Right atrium auricular region (tissue), 2 donors: ENCODE measurements around the gene METAP1D. TPM values are rescaled to one million over a fixed set of nuclear protein-coding genes. Genes with fewer than 3 reads are reported as not detected.

Experiments used
- DNase-seq: peaks from one replicate; pipeline ENCODE4 v3.0.0-alpha.2; 2019; ENCODE audit warnings: low spot score
- H3K27ac ChIP-seq, 2 donors: fragments of 200-600 bp; sonication (generic); 1 replicate in 1 of 2; 2 replicates in 1 of 2; pipeline ENCODE4 v1.5.1; 2016 to 2019
- H3K27me3 ChIP-seq, 2 donors: fragments of 200-600 bp; sonication (generic); one replicate each; pipeline versions ENCODE4 v1.5.1 to v1.6.0; 2017 to 2019
- H3K36me3 ChIP-seq: fragments of 200-600 bp; sonication (generic); one replicate; pipeline ENCODE4 v1.5.1; 2016
- H3K4me1 ChIP-seq, 2 donors: fragments of 200-600 bp; sonication (generic); one replicate each; pipeline versions ENCODE4 v1.5.1 to v1.6.0; 2017 to 2019
- H3K4me3 ChIP-seq, 2 donors: fragments of 200-600 bp; sonication (generic); 1 replicate in 1 of 2; 2 replicates in 1 of 2; pipeline ENCODE4 v1.5.1; 2017 to 2019; ENCODE audit warnings: mild to moderate bottlenecking in 1 of 2, moderate library complexity in 1 of 2
- H3K9me3 ChIP-seq, 2 donors: fragments of 200-600 bp; sonication (generic); one replicate each; pipeline ENCODE4 v1.5.1; 2019
- total RNA-seq, 2 donors: library from RNA; depleted of rRNA; stranded (reverse); fragments of >200 nt; gene quantifications; one replicate each; pipeline ENCODE4 v1.1.0, GENCODE V29; 2016
- TF ChIP-seq, protein P1 (sequence below), 2 donors: fragments of 200-600 bp; sonication (generic); IDR thresholded peaks; one replicate each; pipeline ENCODE4 v1.5.1; 2019; ENCODE audit warnings: antibody characterized with exemption in 2 of 2

Gene METAP1D
- total RNA-seq, 2 donors from 2014 or later: 2.3 to 4.7 TPM

DNA sequence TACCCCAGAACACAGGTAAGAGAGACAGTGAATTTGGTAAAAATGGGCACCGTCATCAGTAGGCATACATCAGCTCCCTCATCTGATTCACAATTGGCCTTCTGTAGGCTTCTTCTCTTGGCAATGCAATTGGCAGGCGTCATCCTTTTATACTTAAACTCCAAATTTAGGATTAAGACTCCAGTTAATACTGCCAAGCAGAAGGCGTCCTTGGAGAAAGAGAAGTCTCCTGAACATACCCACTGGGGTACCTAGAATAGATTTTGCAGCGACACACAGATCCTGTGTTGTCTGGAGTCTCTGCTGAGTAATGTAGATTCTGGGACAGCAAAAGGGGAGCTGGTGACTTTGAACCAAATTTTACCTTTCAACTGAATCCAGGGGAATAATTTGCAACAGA, 592 bp upstream of the METAP1D start:
- Histone ChIP-seq H3K9me3 (no peaks in the 10 kb centered on the region), H3K4me1 (peaks cover 0 to 13% of the 10 kb centered on the region in 2 donors), H3K4me3 (peak overlapping the region; percentile 71 to 79), H3K27me3 (no peaks in the 10 kb centered on the region), H3K36me3 (no peaks in the 10 kb centered on the region), H3K27ac (peak overlapping the region in 1 of 2 donors; percentile 14)
- TF ChIP-seq, protein P1, sequence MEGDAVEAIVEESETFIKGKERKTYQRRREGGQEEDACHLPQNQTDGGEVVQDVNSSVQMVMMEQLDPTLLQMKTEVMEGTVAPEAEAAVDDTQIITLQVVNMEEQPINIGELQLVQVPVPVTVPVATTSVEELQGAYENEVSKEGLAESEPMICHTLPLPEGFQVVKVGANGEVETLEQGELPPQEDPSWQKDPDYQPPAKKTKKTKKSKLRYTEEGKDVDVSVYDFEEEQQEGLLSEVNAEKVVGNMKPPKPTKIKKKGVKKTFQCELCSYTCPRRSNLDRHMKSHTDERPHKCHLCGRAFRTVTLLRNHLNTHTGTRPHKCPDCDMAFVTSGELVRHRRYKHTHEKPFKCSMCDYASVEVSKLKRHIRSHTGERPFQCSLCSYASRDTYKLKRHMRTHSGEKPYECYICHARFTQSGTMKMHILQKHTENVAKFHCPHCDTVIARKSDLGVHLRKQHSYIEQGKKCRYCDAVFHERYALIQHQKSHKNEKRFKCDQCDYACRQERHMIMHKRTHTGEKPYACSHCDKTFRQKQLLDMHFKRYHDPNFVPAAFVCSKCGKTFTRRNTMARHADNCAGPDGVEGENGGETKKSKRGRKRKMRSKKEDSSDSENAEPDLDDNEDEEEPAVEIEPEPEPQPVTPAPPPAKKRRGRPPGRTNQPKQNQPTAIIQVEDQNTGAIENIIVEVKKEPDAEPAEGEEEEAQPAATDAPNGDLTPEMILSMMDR (IDR thresholded peaks at IDR 0.05): no peak
- DNase-seq: no peak

- Histone ChIP-seq H3K27ac (no peak overlapping the region), H3K27me3 (no peaks in the 10 kb centered on the region), H3K36me3 (no peaks in the 10 kb centered on the region), H3K4me1 (peaks cover 0 to 13% of the 10 kb centered on the region in 2 donors), H3K4me3 (no peak overlapping the region), H3K9me3 (no peaks in the 10 kb centered on the region)
- TF ChIP-seq, protein P1 (IDR thresholded peaks at IDR 0.05): no peak
- no peak for DNase-seq
Measured at GRCh38 chr2:172000696-172001361, 1.1 kb downstream of the METAP1D start.

DNA sequence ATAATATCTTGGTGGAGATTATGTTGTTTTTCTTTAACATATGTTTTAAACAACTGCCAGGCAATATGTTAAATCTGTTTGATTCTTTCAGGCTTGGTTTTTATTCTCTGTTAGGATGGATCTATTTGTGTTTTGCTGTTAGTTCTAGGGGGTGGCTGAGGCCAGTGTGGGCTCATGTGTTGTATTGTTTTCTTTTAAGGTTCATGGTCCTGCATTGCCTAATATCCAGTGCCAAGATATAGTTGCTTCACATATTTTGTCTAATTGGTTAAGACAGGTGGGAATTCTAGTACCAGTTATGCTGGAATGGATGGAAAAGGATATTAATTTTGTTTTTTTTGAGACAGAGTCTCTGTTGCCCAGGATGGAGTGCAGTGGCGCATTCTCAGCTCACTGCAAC, 7.6 kb downstream of the METAP1D start:
- TF ChIP-seq, protein P1 (IDR thresholded peaks at IDR 0.05): no peak
- Histone ChIP-seq H3K4me3 (no peak overlapping the region), H3K9me3 (no peaks in the 10 kb centered on the region), H3K27me3 (no peaks in the 10 kb centered on the region), H3K4me1 (no peaks in the 10 kb centered on the region), H3K27ac (no peak overlapping the region), H3K36me3 (no peaks in the 10 kb centered on the region)
- DNase-seq: no peak

DNA sequence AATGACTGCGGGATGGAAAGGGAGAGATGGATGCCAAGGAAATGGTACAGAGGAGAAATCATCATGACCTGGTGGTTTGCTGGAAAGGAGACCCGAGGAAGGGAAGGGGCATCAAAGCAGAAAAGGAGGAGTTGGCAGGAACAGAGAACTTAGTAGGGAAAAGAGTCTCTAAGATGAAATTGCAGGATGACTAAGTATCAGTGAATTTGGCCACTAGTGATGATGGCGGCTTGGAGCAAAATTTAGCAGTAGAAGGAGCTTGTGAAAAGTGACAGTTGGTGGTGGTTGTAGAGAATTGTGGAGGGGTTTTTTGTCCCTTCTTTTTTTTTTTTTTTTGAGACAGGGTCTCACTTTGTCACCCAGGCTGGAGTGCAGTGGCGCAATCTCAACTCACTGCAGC, 10.1 kb downstream of the METAP1D start:
- H3K4me1 ChIP-seq: no peaks in the 10 kb centered on the region
- no peak overlapping the region for H3K27ac ChIP-seq
- DNase-seq: no peak
- H3K4me3 ChIP-seq: no peak overlapping the region
- H3K36me3 ChIP-seq: no peaks in the 10 kb centered on the region
- no peaks in the 10 kb centered on the region for H3K9me3 ChIP-seq
- H3K27me3 ChIP-seq: no peaks in the 10 kb centered on the region
- TF ChIP-seq, protein P1 (IDR thresholded peaks at IDR 0.05): no peak

DNA sequence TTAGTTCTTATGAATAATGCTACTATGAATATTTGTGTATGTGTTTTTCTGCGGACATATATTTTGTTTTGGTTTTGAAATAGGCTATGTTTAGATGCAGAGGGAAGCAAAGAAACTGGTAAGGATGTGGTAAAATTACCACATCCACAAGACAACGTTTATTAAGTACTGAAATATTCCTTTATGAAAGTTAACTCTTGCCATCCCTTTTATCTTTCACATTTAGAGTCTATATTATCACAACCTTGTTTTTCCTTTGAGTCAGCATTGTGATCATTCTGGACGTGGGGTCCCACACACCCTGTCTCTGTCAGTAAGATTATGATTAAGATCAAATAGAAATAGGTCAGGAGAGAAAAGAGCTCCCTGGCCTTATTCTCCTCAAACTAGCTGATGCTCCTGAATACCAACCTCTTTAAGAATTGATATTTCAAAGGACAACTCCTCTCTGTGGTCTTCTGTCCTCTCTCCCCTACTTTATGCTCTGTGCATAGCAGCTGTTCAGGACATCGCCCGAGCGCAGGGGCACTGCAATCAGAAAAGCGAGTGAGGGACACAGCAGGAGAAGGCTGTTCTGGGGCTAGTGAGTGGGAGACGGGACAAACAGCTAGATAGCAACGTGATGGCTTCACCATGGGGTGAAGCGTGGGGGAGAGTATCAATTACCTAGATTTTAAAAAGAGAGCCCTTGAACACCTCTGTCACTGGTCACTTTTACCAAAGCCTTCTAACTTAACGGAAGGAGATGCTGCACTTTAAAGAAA, 12.2 kb downstream of the METAP1D start:
- Histone ChIP-seq H3K27ac (no peak overlapping the region), H3K4me1 (no peaks in the 10 kb centered on the region), H3K9me3 (no peaks in the 10 kb centered on the region), H3K36me3 (no peaks in the 10 kb centered on the region), H3K27me3 (no peaks in the 10 kb centered on the region), H3K4me3 (no peak overlapping the region)
- TF ChIP-seq, protein P1 (IDR thresholded peaks at IDR 0.05): no peak
- no peak for DNase-seq
